GDM1 (cell line): ENCODE measurements around the gene RAD50.

ENCODE experiments used
- DNase-seq: peaks from one replicate; lab custom pipeline; 2025; lab: John Stamatoyannopoulos, UW

Gene RAD50

DNA sequence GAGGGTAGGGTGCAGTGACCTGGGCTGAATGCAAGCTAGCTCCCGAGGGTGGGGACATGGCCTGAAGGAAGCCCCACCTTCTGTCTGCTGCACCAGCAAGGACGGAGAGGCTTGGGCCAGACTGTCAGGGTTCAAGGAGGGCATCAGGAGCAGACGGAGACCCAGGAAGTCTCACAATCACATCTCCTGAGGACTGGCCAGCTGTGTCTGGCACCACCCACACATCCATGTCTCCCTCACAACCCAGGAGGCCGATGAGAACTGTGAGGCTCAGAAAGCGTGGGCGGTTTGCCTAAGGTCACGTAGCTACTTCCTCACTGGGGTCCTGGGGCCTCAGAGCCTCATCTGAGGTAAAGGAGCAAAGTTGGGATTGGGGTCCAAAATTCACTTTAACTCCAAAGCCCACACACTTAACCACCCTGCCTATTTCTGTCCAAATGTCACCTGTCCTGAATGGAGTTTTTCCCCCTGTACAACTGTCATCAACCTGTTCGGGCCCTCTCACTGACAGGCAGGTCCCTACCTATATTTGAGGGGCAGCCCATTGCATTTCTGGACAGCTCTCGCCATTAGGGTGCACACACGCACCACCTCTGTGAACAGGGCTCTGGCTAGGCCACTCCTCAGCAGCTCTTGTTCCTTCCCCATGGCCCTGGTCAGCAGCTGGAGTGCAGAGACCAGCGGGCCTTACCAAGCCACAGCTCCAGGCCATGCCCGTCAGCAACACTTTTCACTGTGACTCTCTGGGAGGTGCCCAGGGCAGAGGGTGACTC, 104.6 kb downstream of the RAD50 start:
- DNase-seq: no peak

DNA sequence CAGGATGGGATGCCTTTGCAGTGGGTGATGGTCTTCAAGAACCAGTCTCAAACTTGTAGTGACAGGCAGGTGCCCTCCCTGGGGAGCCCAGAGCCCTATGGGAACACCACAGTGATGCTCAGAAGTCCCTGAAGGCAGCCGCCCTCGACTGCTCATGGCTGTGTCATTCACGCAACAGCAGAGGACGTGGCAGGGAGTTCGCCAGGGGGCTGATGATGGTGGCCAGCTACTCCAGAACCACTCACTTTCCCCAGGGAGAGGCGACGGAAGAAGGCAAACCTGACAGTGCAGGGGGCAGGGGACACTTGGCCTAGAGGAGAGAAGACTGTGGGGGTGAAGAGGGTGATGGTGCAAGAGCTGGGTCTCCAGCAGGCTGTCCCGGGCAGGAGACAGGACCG, 105.2 kb downstream of the RAD50 start:
- no peak for DNase-seq

DNA sequence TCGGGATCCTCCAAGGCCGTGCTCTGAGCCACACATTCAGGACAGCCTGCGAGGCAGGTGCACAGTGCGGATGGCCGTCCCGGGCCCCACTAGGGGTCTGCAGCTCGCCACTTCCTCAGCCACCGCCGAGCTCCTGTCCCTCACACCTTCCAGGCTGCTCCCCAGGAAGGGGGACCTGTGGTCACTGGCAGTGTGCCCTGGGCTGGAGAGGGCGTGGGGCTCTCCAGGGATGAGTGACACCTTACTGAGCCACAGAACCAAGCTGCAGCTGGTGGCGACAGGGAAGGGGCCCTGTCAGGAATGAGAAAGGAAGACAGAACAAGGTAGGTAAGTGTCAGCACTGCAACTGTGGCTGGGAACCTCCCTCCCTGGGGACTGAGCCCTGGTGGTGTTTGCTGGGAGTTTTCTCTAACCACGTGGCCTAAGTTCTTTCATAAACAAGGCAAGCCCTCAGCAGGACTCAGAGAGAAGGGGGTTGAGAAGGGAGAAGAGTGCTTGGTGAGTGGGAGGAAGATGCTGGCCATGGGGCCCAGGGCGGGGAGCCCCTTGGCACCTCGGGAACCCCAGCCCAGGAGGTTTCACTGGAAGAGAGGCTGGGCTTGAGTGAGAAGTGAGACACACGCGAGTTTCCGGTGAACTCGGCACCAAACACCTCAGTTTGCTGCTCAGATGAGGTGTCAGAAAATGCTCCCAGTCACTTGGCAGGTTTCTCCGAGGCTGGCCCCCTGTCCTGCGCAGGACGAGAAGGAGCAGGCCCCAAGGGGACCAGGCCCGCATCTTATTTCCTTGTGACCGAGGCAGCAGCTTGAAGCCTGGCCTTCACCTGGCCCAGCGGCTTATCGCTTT, 106.4 kb downstream of the RAD50 start:
- DNase-seq: no peak

DNA sequence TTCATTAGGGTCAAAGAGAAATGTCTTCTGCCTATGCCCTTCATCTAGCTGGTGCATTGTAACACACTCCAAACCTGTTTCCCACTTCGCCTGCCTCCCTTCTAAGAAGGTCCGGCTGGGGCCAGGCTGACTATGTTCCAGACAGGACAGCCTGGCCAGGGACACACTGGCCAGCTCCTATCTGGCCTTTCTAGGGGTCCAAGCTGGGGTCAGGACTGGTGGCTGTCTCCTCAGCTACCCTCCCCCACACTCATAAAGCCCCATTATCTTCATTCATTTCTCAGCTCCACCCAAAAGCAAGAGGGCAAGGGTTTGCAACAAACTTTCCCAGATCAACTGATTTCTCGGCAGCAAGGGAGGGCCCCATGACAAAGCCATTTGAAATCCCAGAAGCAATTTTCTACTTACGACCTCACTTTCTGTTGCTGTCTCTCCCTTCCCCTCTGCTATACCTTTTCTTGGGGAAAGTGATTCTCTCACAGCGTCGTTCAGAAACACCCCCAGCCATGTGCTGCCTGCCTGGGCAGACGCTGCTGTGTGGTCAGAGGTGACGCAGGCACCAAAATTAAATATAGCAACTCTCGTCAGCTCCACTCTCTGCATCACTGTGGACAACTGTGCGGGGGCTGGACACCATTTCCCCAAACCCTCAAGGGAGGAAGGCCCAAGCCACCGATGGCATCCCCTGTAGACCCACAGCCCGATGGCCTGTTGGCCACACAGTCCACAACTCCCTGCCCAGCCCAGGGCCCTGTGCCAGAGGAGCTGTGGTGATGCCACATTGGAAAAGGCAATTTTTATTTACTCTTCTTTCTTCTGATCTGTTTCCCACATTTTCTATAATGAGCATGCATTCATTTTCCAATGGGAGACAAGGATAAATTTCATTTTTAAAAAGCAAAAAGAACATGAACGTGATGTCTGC, 107.3 kb downstream of the RAD50 start:
- DNase-seq: no peak

DNA sequence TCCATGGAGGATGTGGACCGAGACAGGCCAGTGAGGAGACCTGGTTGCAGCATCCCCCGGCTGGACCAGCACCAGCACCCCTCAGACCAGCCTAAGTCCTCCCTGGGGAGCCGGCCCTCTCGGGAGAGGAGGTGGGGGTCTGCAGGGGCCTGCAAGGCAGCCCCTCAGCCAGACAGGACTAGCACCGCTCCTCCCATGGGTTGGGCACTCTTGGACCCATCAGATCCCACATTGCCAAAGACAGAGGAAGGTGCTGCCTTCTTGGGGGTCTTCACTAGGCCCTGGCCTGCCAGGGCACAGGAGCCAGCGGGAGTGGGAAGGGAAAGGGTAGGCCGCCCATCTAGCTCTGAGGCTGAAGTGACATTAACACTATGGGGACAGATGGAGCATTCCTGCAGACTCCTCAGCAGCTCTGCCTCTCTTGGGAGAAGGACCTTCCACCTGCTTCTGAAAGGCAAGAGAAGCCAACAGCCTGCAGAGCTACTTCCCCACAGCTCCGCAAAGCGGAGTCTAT, 108.0 kb downstream of the RAD50 start:
- DNase-seq: no peak

DNA sequence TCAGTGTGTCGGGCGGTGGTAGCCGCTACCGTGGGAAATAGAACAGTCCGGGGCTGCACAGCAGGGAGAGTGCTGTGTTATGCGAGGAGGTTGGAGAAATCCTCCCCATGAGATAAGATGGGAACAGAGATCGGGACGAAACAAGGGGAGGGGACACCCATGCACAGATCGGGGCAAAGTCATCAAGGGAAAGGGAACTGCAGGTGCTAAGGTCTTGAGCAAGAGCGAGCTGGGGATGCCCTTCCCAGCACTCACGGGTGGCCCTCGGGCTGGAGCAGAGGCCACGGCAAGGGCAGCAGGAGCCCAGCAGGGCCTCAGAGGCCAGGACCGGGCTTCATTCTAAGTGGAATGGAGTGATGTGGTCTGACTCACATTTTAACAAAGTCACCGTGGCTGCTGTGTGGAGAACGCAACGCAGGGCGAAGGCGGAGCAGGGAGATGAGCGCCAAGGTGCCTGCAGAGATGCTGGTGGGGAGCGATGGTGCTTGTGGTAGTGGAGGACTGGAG, 108.8 kb downstream of the RAD50 start:
- DNase-seq: no peak

DNA sequence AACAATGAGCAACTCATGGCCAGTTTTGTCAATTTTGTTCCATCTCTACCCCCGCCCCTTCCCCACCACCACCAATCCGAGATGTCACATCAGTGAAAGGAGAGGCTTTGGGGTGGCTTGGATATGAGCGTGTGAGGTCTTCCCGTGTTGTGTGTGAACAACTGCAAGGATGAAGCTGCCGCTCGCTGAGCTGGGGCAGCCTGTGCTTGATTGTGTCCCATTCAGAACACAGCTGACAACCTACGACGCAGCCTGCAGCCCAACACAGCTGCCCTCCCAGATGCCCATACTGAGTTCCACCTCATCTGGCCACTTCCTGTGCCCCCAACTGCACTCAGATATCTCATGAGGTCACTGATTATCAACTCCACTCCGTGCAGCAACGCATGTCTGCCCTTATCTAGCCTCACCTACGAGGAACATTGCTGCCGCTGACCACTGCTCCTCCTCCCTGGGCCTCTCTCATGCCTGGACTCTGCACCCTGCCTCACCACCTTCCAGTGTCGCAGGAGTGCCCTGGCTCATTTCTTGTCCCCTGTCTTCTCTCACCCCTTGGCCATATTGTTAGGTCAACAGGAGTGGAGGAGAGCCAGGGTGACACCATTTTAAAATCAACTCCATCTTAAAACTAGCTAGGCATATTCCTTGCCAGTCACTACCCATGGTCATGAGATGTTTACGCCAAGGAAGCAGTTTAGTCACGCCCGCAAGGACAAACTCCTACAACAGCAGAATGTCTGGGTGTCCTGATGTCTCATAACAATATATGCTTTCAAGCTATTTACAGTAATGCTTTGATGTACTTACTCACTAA, 109.7 kb downstream of the RAD50 start:
- no peak for DNase-seq

DNA sequence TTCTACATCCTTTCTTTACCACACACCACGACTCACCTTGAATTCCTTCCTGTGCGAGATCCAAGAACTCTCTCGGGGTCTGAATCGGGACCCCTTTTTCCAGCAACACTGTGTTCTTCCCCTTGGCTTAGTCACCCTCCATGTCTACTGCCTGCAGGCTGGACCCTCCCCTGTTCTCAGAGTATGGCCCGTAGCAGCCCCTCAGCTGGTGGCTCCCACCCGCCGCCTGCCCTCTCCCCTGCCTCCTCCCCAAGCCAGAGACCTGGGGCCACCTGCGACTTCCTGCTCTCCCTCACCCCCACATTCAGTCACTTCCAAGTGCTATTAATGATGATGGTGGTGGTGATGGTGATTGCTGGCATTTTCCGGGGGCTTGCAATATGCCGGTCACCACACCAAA, 110.5 kb downstream of the RAD50 start:
- no peak for DNase-seq

DNA sequence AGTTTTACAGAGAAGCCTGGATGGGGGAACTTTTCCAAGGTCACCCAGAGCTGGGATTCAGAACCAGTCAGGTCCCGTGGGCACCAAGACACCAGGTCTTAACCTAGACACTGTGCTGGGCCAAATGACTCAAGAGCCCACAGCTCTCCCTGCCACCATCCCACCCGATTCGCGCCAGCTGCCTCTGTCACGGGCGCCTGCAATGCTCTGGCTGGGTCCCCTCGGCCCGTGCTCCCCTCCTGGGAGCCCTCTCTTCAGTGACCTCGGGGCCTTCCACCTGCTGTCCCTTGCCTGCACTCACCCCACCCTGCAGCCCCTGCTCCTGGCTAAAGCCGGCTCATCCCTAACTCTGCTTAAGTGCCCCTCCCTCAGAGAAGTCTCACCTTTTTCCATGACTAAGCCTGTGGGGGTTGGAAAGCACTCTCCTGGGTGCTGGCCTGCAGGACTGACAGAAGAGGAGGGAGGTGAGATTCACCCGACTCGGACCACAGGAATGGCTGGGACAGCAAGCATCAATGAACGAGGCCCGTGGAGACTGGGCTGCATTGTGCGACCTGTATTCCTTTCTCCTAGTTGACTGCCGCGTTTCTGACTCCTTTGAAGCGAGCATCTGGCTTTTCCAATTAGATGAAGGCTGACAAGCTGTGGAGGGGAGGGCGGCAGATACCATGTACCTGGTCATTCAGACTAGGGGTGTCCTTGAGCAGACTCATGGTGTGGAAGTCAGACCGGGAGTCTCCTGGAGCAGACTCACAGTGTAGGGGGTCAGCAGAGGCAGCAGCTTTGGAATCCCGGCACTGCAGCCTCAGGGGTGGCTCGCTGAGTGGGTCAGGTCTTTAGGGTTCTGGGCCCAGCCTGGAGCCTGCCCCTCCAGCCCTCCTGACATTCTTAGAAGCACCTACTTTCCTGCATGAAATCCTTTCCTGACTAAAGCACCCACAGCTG, 111.3 kb downstream of the RAD50 start:
- DNase-seq: no peak

DNA sequence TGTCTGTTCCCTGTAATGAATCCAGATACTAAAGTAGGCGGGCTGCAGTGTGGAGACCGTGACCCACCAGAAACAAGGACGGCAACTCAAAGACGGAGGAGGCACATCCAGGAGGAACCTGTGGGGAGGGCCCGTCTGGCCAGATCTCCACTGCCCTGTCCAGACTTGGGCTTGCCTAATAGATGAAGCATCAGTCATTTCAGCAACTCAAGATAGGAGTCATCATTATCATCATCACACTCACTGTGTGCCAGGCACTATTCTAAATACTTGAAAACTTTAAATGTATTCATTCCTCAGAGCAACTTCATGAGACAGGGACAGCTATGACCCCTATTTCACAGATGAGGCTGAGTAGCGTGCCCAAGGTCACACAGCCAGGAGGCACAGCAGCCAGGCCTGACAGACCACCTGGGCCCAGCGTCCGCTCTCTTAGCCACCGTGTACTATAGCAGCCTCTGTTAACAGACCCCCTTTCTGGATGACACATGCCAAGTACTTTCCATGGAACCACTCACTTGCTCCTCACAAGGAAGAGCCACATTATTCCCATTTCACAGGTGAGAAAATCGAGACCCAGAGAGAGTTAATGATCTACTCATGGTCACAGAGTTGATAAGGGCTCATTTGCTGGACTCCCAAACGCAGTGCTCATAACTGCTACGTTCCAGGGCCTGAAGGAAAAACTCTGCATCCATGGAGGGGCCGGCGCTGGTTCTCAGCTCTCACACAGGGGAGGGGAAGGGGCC, 112.1 kb downstream of the RAD50 start:
- DNase-seq: no peak

DNA sequence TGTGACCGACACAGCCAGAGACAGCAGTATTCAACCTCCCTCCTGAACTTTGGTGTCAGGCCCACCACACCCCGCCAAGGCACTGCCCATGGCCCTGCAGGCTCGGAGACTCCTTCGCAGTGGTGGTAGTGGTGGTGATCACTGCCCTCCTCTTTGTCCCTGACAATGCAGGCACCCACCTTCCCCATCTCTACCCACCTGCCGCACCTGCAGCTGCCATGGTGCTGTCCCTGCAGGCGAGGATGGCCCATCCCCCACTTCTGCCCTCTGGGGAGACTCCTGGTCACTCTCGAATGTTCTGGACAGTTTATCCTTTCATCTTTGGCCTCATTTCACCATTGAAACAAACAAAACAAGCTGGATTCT, 112.7 kb downstream of the RAD50 start:
- DNase-seq: no peak

DNA sequence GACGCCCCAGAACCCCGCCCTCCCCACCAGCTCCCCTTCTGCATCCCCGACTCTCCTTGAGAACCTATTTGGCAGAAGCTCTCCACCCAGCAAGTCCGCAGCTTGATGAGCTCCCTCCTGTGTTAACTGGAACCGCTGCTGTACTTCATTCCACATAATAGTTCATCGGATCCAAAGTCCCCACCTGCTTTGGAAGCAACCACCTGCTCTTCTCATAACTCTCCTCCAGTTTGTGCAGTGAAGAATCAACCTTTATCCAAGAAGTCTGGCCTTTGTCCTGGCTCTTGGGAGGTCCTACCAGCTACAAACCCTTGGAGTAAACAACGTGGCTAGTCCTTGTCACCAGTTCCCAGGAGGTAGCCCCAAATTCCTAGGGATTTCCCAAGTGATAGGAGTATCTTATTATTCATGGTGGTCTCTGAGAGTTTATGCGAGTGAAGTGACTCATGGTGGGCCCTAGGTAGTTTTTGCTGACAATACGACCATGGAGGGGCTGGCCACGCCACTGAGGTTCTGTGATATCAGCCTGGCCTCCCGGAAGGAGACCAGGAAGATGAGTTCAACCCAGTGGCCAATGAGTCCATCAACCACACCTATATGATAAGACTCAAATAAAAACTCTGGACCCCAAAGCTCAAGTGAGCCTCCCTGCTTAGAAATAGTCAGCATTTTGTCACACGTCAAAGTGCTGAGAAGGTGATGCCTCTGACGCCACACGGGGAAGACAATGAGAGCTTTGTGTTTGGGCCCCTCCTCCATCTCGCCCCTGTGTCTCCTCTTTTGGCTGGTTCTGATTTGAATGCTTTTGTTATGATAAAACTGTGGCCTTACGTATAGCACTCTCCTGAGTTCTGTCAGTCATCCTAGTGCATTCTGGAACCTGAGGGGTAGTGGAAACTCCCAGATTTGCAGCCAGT, 113.4 kb downstream of the RAD50 start:
- no peak for DNase-seq

DNA sequence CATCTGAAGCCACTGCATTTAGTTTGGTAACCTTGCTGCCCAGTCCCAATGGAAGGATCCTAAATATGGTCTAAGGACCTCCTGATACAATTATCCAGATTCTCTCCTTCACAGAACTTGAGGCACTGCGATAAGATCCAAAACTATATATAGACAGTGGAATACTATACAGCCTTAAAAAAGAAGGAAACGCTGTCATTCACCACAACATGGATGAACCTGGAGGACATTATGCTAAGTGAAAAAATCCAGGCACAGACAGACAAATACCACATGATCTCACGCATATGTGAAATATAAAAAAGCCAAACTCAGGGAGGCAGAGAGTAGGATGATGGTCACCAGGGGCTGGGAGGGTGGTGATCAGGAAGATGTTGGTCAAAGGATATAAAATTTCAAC, 114.2 kb downstream of the RAD50 start:
- DNase-seq: no peak

DNA sequence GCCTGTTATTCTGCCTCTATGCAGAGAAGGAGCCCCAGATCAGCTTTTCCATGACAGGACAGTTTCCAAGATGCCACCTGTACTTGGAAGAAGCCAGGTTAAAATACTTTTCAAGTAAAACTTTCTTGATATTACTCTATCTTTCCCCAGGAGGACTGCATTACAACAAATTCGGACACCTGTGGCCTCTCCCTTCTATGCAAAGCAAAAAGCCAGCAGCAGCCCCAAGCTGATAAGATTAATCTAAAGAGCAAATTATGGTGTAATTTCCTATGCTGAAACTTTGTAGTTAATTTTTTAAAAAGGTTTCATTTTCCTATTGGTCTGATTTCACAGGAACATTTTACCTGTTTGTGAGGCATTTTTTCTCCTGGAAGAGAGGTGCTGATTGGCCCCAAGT, 116.7 kb downstream of the RAD50 start:
- DNase-seq: no peak

DNA sequence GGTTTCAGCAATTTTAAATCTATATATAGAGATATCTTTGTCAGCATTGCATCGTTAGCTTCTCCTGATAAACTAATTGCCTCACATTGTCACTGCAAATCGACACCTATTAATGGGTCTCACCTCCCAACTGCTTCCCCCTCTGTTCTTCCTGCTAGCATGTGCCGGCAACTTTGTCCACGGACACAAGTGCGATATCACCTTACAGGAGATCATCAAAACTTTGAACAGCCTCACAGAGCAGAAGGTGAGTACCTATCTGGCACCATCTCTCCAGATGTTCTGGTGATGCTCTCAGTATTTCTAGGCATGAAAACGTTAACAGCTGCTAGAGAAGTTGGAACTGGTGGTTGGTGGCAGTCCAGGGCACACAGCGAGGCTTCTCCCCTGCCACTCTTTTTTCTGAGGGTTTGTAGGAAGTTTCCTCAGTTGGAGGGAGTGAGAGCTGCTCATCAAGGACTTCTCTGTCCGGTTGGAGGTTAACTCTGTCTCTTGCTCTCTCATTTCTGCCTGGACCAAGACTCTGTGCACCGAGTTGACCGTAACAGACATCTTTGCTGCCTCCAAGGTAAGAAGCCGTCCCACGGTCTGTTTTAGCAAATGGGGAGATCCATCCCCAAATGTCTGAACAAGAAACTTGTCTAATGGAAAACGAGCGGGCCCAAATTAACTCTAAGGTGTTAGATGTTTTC, 117.3 kb downstream of the RAD50 start, which contains the start of gene IL4:
Gene IL4 (plus strand): TSS at position 51 of the 692 bp plus-strand sequence. CDS start 62 bp downstream, at position 113.
- DNase-seq: no peak

DNA sequence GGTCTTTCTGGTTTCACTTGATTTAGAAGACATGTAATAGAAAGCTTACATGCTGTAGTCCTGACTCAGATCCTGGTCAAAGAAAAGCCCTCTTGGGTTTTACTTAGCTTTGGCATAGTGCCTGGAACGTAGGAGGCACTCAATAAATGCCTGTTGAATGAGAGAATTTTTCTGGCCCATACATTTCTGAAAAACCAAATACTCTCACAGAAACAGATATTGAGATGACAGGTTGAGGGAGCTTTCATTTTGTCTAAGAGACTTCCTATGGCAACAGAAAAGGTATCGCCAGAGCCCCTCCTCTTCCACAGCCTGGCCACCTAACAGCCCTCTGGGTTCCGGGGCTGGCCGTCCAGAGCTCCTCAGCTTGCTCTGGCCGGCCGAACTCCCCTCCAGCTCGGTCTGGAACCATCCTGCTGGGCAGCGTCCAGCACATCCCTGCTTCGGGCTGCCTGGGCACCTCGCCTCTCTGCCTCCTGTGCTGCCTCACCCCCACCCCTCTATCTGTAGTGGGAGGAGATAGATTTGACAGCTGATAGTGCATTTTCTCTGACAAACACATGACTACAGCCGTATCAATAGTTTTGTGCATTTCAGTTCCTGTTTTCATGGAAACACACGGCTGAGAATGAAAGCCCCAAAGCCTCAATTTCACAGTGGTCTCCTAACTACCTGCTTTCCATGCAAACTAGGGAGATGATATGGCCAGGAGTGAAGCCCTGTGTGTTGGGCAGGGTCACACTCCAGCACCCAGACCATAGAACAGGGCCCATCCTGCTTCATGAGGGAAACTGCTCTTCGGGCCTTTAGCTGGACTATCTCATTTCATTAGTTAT, 118.1 kb downstream of the RAD50 start:
- no peak for DNase-seq
